NCI-H1092 (cell line): ENCODE data around the gene MAML3.

Source experiments
- DNase-seq: peaks from one replicate; lab custom pipeline; 2025; lab: John Stamatoyannopoulos, UW

Gene MAML3

GRCh38 chr4:139900964-139901376, 253.0 kb downstream of the MAML3 start:
- DNase-seq = no peak

- DNase-seq = no peak
These were observed 254.6 kb downstream of the MAML3 start for GRCh38 chr4:139899346-139899745.

- no peak for DNase-seq
These were observed 255.7 kb downstream of the MAML3 start for GRCh38 chr4:139898293-139898692.

- no peak for DNase-seq
These were observed 257.8 kb downstream of the MAML3 start for GRCh38 chr4:139896091-139896604.

- DNase-seq = no peak
These were observed 260.2 kb downstream of the MAML3 start for GRCh38 chr4:139893801-139894200.

- DNase-seq = no peak
These were observed 260.8 kb downstream of the MAML3 start for GRCh38 chr4:139892973-139893736.

- DNase-seq = no peak
These were observed 263.2 kb downstream of the MAML3 start for GRCh38 chr4:139890816-139891215.

GRCh38 chr4:139889901-139890300, 264.1 kb downstream of the MAML3 start:
- DNase-seq = no peak

- no peak for DNase-seq
These were observed 264.7 kb downstream of the MAML3 start for GRCh38 chr4:139889264-139889663.

GRCh38 chr4:139887962-139888735, 265.8 kb downstream of the MAML3 start:
- no peak for DNase-seq

- no peak for DNase-seq
These were observed 266.6 kb downstream of the MAML3 start for GRCh38 chr4:139887376-139887802.

- DNase-seq = no peak
These were observed 267.2 kb downstream of the MAML3 start for GRCh38 chr4:139886798-139887197.

GRCh38 chr4:139884438-139884837, 269.5 kb downstream of the MAML3 start:
- no peak for DNase-seq

GRCh38 chr4:139880841-139881240, 273.1 kb downstream of the MAML3 start:
- DNase-seq = no peak

- no peak for DNase-seq
These were observed 275.9 kb downstream of the MAML3 start for GRCh38 chr4:139878050-139878449.

GRCh38 chr4:139876337-139876941, 277.5 kb downstream of the MAML3 start:
- DNase-seq = no peak

GRCh38 chr4:139875411-139875825, 278.6 kb downstream of the MAML3 start:
- peak; percentile 92 for DNase-seq

GRCh38 chr4:139873111-139873860, 280.7 kb downstream of the MAML3 start:
- DNase-seq = no peak

GRCh38 chr4:139872274-139872673, 281.7 kb downstream of the MAML3 start:
- no peak for DNase-seq

- DNase-seq = no peak
These were observed 284.2 kb downstream of the MAML3 start for GRCh38 chr4:139869810-139870209.

GRCh38 chr4:139866276-139866962, 287.6 kb downstream of the MAML3 start:
- peak; percentile 67 for DNase-seq
